ENCODE measurements around the gene B3GAT3. TPM values are rescaled to one million over a fixed set of nuclear protein-coding genes. Genes with fewer than 3 reads are reported as not detected.

The B3GAT3 gene
- total RNA-seq, 6 donors from 2014 or later, result 21.3 to 43.9 (median 37.9) TPM

DNA sequence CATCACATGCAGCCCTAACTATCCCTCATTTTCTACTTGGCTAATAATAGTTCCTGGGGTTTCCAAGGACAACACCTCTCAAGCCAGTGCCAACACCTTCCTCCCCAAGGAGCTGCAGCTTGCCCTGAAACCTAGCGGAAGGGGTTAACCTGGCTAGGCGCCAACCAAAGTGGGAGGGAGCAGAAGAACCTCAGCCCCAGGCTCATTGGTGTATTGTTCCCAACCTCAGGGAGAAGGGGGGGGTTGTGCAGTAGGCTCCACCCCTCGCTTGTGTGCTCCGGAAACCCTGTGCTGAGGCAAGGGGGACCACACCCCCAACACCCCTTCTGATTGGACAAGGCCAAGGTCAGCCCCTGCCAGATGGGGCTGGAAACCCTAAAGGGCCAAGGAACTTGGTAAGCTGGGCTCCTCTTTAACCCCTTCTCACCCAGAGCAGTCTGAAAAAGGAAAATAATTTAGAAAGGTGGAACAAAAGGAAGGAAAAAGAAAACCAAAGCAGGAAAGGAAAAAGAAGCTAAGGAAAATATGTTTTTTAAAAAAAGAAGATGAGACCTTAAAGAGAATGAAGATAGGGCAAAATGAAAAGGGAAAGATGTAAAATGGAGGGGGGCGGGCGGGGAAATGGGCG lies 22.6 kb downstream of the B3GAT3 start:
- peak; percentile 82 to 88 for ATAC-seq (ENCODE audit: low FRiP score in 2 of 2)
- no peaks in the 10 kb centered on the region for H3K27me3 ChIP-seq
- peaks cover 21 to 54% (median 45%) of the 10 kb centered on the region in 4 donors for H3K36me3 ChIP-seq
- DNase-seq, result peak in 1 of 2 donors; percentile 91
- H3K9me3 ChIP-seq, result no peaks in the 10 kb centered on the region
- peaks cover 32 to 44% (median 36%) of the 10 kb centered on the region in 4 donors for H3K4me1 ChIP-seq
- H3K4me3 ChIP-seq, result peak overlapping the region in 2 of 4 donors; percentile 76 to 85
- H3K27ac ChIP-seq, result peak overlapping the region; percentile 45 to 100 (median 76)
- WGBS, 2 donors, result 40 to 74% methylated on average over 3 to 7 of the region's 7 CpGs
- TF ChIP-seq, protein P1, sequence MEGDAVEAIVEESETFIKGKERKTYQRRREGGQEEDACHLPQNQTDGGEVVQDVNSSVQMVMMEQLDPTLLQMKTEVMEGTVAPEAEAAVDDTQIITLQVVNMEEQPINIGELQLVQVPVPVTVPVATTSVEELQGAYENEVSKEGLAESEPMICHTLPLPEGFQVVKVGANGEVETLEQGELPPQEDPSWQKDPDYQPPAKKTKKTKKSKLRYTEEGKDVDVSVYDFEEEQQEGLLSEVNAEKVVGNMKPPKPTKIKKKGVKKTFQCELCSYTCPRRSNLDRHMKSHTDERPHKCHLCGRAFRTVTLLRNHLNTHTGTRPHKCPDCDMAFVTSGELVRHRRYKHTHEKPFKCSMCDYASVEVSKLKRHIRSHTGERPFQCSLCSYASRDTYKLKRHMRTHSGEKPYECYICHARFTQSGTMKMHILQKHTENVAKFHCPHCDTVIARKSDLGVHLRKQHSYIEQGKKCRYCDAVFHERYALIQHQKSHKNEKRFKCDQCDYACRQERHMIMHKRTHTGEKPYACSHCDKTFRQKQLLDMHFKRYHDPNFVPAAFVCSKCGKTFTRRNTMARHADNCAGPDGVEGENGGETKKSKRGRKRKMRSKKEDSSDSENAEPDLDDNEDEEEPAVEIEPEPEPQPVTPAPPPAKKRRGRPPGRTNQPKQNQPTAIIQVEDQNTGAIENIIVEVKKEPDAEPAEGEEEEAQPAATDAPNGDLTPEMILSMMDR (IDR thresholded peaks at IDR 0.05), result no peak
- TF ChIP-seq POLR2AphosphoS5 (IDR thresholded peaks at IDR 0.05) (peak; percentile 50 to 76), EP300 (IDR thresholded peaks at IDR 0.05) (no peak), POLR2A (IDR thresholded peaks at IDR 0.05) (peak in 1 of 4 donors; percentile 9)

DNA sequence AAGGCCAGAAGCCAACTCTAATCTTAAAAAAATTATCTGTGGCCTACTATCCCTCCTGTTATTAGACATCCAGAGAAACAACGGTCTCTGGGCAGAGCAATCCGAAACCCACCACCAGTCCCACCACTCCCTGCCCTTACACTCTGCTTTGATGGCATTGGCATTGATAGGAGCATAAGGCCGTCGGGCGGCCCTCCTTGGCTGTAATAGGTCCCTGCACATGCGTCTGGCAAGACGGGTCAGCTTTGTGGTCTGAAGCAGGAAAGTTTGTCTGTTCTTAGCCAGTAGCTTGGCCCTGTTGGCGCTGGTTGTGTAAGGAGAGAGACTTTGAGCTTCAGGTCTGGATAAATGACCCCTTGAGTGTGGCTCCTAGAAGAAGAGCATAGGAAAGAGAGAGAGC lies 26.7 kb downstream of the B3GAT3 start:
- Histone ChIP-seq H3K4me3 (no peak overlapping the region), H3K27ac (no peak overlapping the region), H3K36me3 (peaks cover 27 to 51% (median 50%) of the 10 kb centered on the region in 4 donors), H3K4me1 (peaks cover 43 to 50% (median 44%) of the 10 kb centered on the region in 4 donors), H3K27me3 (no peaks in the 10 kb centered on the region), H3K9me3 (no peaks in the 10 kb centered on the region)
- WGBS, 2 donors, result 88 to 93% methylated on average over 8 of the region's 8 CpGs
- no peak for ATAC-seq (ENCODE audit: low FRiP score in 2 of 2)
- DNase-seq, result no peak
- TF ChIP-seq POLR2AphosphoS5 (IDR thresholded peaks at IDR 0.05), result no peak
- TF ChIP-seq EP300 (IDR thresholded peaks at IDR 0.05), result no peak

DNA sequence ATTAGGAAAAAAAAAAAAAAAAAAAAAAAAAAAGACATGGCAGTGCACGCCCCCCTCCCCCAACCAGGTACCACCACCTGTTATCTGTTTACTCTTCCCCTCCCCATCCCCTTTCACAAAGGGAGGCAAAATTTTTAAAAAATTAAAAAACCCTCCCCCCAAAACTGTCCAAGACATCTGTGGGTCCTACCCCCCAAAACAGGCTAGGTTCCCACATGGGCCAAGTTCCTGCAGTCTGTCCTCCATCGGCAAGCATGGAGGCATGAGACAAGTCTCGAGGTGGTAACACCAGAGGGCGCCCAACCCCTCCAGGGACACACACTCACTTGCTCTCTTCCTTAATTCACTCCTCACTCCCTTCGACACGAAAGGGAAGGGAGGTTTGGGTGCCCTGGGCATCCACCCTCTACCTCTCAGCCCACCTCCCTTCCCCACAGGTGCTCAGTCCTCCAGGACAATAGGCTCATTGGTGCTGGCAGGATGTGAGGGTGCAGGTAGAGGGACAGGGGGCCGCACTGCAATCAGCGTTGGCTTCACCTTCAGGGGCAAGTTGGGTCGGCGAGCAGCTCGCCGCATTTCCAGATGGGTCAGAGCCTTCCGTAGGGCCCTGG lies 28.2 kb downstream of the B3GAT3 start:
- 57 to 59% methylated on average over 12 to 13 of the region's 13 CpGs for WGBS, 2 donors
- Histone ChIP-seq H3K27me3 (no peaks in the 10 kb centered on the region), H3K36me3 (peaks cover 27 to 55% (median 52%) of the 10 kb centered on the region in 4 donors), H3K9me3 (no peaks in the 10 kb centered on the region), H3K4me3 (no peak overlapping the region), H3K27ac (peak overlapping the region in 2 of 4 donors; percentile 94 to 97), H3K4me1 (peaks cover 30 to 46% (median 34%) of the 10 kb centered on the region in 4 donors)
- TF ChIP-seq POLR2AphosphoS5 (IDR thresholded peaks at IDR 0.05) (no peak), EP300 (IDR thresholded peaks at IDR 0.05) (no peak), POLR2A (IDR thresholded peaks at IDR 0.05) (no peak)
- TF ChIP-seq, protein P1 (IDR thresholded peaks at IDR 0.05), result peak; percentile 40 to 64 (median 51)
- peak; percentile 31 to 54 for ATAC-seq (ENCODE audit: low FRiP score in 2 of 2)
- peak in 1 of 2 donors; percentile 87 for DNase-seq

DNA sequence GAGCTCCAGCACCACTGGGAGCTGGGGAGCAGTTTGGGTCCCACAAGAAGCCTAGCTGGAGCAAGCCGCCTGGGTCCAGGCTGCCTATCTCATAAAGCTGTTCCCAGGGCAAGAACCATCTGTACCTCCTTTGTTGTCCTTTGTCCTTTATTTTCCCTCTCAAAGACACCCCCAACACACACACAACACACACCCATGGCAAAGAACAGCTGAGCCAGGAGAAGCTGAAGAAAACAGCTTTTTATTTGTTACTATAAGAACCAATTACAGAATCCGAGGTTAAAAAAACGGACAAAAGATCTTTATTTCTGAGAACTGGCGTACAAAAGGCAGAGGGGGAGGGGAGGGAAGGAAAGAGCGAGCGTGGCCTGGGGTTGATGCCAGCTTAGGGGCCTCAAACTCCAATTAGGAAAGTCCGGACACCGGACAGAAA lies 28.8 kb downstream of the B3GAT3 start:
- no peak for DNase-seq
- H3K27ac ChIP-seq, result peak overlapping the region; percentile 94 to 97 (median 95)
- no peaks in the 10 kb centered on the region for H3K27me3 ChIP-seq
- 74 to 79% methylated on average over 8 of the region's 8 CpGs for WGBS, 2 donors
- no peak overlapping the region for H3K4me3 ChIP-seq
- ATAC-seq (ENCODE audit: low FRiP score in 2 of 2), result no peak
- no peak for TF ChIP-seq POLR2AphosphoS5 (IDR thresholded peaks at IDR 0.05)
- TF ChIP-seq EP300 (IDR thresholded peaks at IDR 0.05), result no peak
- no peak for TF ChIP-seq POLR2A (IDR thresholded peaks at IDR 0.05)
- TF ChIP-seq, protein P1 (IDR thresholded peaks at IDR 0.05), result no peak
- peaks cover 28 to 43% (median 31%) of the 10 kb centered on the region in 4 donors for H3K4me1 ChIP-seq
- H3K9me3 ChIP-seq, result no peaks in the 10 kb centered on the region
- peaks cover 29 to 55% (median 49%) of the 10 kb centered on the region in 4 donors for H3K36me3 ChIP-seq

DNA sequence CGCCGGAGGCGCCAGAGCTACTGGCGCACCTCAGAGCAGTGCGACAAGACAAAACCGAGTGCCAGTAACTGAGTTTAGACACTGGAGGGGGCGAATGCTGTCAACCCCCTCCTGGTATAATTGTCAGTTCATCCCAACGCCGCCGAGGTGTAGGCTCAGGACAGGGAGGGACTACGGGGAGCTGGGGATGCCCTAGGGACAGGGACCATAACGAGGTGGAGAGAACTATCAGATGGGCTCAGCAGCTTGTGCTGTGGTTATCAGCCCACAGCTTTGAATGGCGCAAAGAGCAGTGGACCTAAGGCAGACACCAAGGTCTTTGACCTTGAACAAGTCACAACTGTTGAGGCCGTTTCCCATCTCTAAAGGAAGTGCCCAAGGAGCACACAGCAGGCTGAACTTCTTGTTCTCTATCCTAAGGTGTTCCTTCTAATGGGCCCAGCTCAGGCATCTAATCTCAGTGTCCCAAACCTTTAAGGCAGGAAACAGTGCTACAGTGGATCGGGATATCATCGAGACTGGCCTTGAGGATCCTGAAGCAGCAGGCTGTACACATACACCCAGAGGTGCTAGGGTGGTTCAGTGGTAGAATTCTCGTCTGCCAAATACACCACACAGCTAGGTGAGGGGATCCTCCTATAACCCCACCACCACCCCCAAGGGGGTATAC lies 29.5 kb downstream of the B3GAT3 start:
- Histone ChIP-seq H3K36me3 (peaks cover 22 to 53% (median 46%) of the 10 kb centered on the region in 4 donors), H3K27ac (peak overlapping the region; percentile 94 to 97 (median 95)), H3K4me3 (peak overlapping the region; percentile 28 to 87 (median 70)), H3K9me3 (no peaks in the 10 kb centered on the region), H3K27me3 (no peaks in the 10 kb centered on the region), H3K4me1 (peaks cover 28 to 40% (median 31%) of the 10 kb centered on the region in 4 donors)
- peak; percentile 0 to 2 for ATAC-seq (ENCODE audit: low FRiP score in 2 of 2)
- 13 to 23% methylated on average over 12 to 17 of the region's 17 CpGs for WGBS, 2 donors
- TF ChIP-seq POLR2AphosphoS5 (IDR thresholded peaks at IDR 0.05) (no peak), POLR2A (IDR thresholded peaks at IDR 0.05) (no peak), EP300 (IDR thresholded peaks at IDR 0.05) (no peak)
- TF ChIP-seq, protein P1 (IDR thresholded peaks at IDR 0.05), result peak in 1 of 6 experiments; percentile 2
- no peak for DNase-seq
